IMR-90 (cell line): ENCODE data around the gene NOA1. TPM values are rescaled to one million over a fixed set of nuclear protein-coding genes. Genes with fewer than 3 reads are reported as not detected.

ENCODE experiments used
- ATAC-seq: fragments of 200-7000 bp; cut with Tn5 transposase; 2 replicates; pipeline ENCODE4 v1.9.1; 2020; ENCODE audit warnings: low read depth, mild to moderate bottlenecking, moderate library complexity
- BruUV-seq: library from RNA; stranded (reverse); fragments of 400-500 nt; replicated peaks from 2 replicates; lab custom pipeline; 2021; lab: Mats Ljungman, UMichigan
- CTCF ChIA-PET: fragments of 300-600 bp; formaldehyde crosslinking; extraction: SDS; loops from one replicate; lab custom pipeline; 2021; ENCODE audit warnings: antibody characterized with exemption; lab: Yijun Ruan, JAX
- POLR2A ChIA-PET: fragments of 300-600 bp; sonication (Branson Sonifier 250); formaldehyde crosslinking; loops from one replicate; lab custom pipeline; 2022; ENCODE audit warnings: antibody characterized with exemption; ENCODE audit not compliant: unreplicated experiment; lab: Charles Lee
- DNase-seq: peaks from one replicate; pipeline ENCODE4 v3.0.0; 2013
- H2AFZ ChIP-seq: replicated peaks from 2 replicates; pipeline ENCODE3; 2013; ENCODE audit warnings: low read length, mild to moderate bottlenecking; ENCODE audit not compliant: poor library complexity
- H2AK5ac ChIP-seq: 2 replicates; pipeline ENCODE4 v1.6.1; 2013; ENCODE audit warnings: low read depth, low read length, inconsistent platforms
- H2AK9ac ChIP-seq: replicated peaks from 2 replicates; pipeline ENCODE3; 2013; ENCODE audit warnings: mild to moderate bottlenecking, low read depth, low read length, moderate library complexity; ENCODE audit not compliant: poor library complexity
- H2BK120ac ChIP-seq: 2 replicates; pipeline ENCODE4 v1.6.1; 2013; ENCODE audit warnings: low read depth, low read length, inconsistent platforms
- H2BK15ac ChIP-seq: 3 replicates; pipeline ENCODE4 v1.6.1; 2013; ENCODE audit warnings: low read depth, low read length, inconsistent platforms
- H2BK20ac ChIP-seq: 2 replicates; pipeline ENCODE4 v1.6.1; 2013; ENCODE audit warnings: low read depth, mild to moderate bottlenecking, inconsistent platforms, low read length, moderate library complexity
- H2BK5ac ChIP-seq: 2 replicates; pipeline ENCODE4 v1.6.1; 2013; ENCODE audit warnings: mild to moderate bottlenecking, low read depth, low read length, inconsistent platforms; ENCODE audit not compliant: poor library complexity, severe bottlenecking
- H3K14ac ChIP-seq: replicated peaks from 2 replicates; pipeline ENCODE4 v1.6.1; 2013; ENCODE audit warnings: low read depth, low read length, inconsistent platforms
- H3K18ac ChIP-seq: 2 replicates; pipeline ENCODE4 v1.6.1; 2013; ENCODE audit warnings: low read depth, low read length, control low read depth
- H3K23ac ChIP-seq: 2 replicates; pipeline ENCODE4 v1.6.1; 2013; ENCODE audit warnings: low read depth, low read length, inconsistent platforms
- H3K27ac ChIP-seq: 2 replicates; pipeline ENCODE4 v1.5.1; 2013; ENCODE audit warnings: mild to moderate bottlenecking, control low read depth, low read length; ENCODE audit not compliant: insufficient read depth
- H3K27me3 ChIP-seq: 2 replicates; pipeline ENCODE4 v1.6.1; 2013; ENCODE audit warnings: low read length; ENCODE audit not compliant: control insufficient read depth, insufficient read depth
- H3K36me3 ChIP-seq: 2 replicates; pipeline ENCODE4 v1.6.1; 2013; ENCODE audit warnings: low read length, mixed read lengths; ENCODE audit not compliant: control insufficient read depth, insufficient read depth
- H3K4ac ChIP-seq: 2 replicates; pipeline ENCODE4 v1.6.1; 2013; ENCODE audit warnings: low read depth, low read length, inconsistent platforms
- H3K4me1 ChIP-seq: 2 replicates; pipeline ENCODE4 v1.6.1; 2013; ENCODE audit warnings: low read length, mixed read lengths; ENCODE audit not compliant: control insufficient read depth, insufficient read depth
- H3K4me2 ChIP-seq: 2 replicates; pipeline ENCODE4 v1.6.1; 2013; ENCODE audit warnings: low read depth, mild to moderate bottlenecking, control low read depth, low read length, moderate library complexity
- H3K4me3 ChIP-seq: 2 replicates; pipeline ENCODE4 v1.5.1; 2013; ENCODE audit warnings: low read depth, mild to moderate bottlenecking, control low read depth, low read length, moderate library complexity; ENCODE audit not compliant: insufficient read depth
- H3K56ac ChIP-seq: 2 replicates; pipeline ENCODE4 v1.6.1; 2013; ENCODE audit warnings: low read length, inconsistent platforms; ENCODE audit not compliant: insufficient read depth; ENCODE audit errors: extremely low read depth
- H3K79me1 ChIP-seq, 2 experiments: 2 replicates each; pipeline ENCODE4 v1.6.1; 2013; ENCODE audit warnings: low read length in 2 of 2, inconsistent platforms in 1 of 2, low read depth in 1 of 2
- H3K9ac ChIP-seq: 2 replicates; pipeline ENCODE4 v1.6.1; 2013; ENCODE audit warnings: low read depth, low read length, control low read depth
- H3K9me1 ChIP-seq: 2 replicates; pipeline ENCODE4 v1.6.1; 2013; ENCODE audit warnings: low read length, inconsistent platforms; ENCODE audit not compliant: insufficient read depth
- H3K9me3 ChIP-seq: 2 replicates; pipeline ENCODE4 v1.6.1; 2013; ENCODE audit warnings: low read length; ENCODE audit not compliant: control insufficient read depth, insufficient read depth
- H4K20me1 ChIP-seq: 2 replicates; pipeline ENCODE4 v1.6.1; 2013; ENCODE audit warnings: low read length, inconsistent platforms; ENCODE audit not compliant: insufficient read depth
- H4K5ac ChIP-seq: 2 replicates; pipeline ENCODE4 v1.6.1; 2013; ENCODE audit warnings: mild to moderate bottlenecking, low read depth, low read length, control low read depth
- H4K8ac ChIP-seq, 2 experiments: 2 replicates each; pipeline ENCODE4 v1.6.1; 2013; ENCODE audit warnings: low read depth in 2 of 2, low read length in 2 of 2, control low read depth in 1 of 2, inconsistent platforms in 1 of 2
- H4K91ac ChIP-seq: 2 replicates; pipeline ENCODE4 v1.6.1; 2013; ENCODE audit warnings: low read depth, low read length, inconsistent platforms; ENCODE audit not compliant: insufficient read depth
- BHLHE40 ChIP-seq: fragments of 150-350 bp; IDR thresholded peaks from 2 replicates; pipeline ENCODE4 v1.6.1; 2016; ENCODE audit warnings: mild to moderate bottlenecking, low read depth, low read length
- CEBPB ChIP-seq: IDR thresholded peaks from 2 replicates; pipeline ENCODE4 v1.6.1; 2012; ENCODE audit warnings: low read depth, low read length, improper control_type of control experiment
- CHD1 ChIP-seq: IDR thresholded peaks from 2 replicates; pipeline ENCODE4 v1.6.1; 2012; ENCODE audit warnings: low read depth, low read length, improper control_type of control experiment
- ELK1 ChIP-seq: fragments of 150-350 bp; IDR thresholded peaks from 2 replicates; pipeline ENCODE4 v1.6.1; 2016; ENCODE audit warnings: low read depth, mild to moderate bottlenecking, low read length, moderate library complexity, borderline replicate concordance
- FOS ChIP-seq: fragments of 150-350 bp; IDR thresholded peaks from 2 replicates; pipeline ENCODE4 v1.6.1; 2016; ENCODE audit warnings: low read depth, low read length
- MAFK ChIP-seq: IDR thresholded peaks from 2 replicates; pipeline ENCODE4 v1.6.1; 2012; ENCODE audit warnings: low read depth, low read length, improper control_type of control experiment
- MAZ ChIP-seq: IDR thresholded peaks from 2 replicates; pipeline ENCODE4 v1.6.1; 2012; ENCODE audit warnings: low read depth, mild to moderate bottlenecking, low read length, improper control_type of control experiment, moderate library complexity, borderline replicate concordance
- MXI1 ChIP-seq: IDR thresholded peaks from 2 replicates; pipeline ENCODE4 v1.6.1; 2012; ENCODE audit warnings: low read depth, mild to moderate bottlenecking, low read length, moderate library complexity, borderline replicate concordance
- NFE2L2 ChIP-seq: fragments of 150-350 bp; IDR thresholded peaks from 2 replicates; pipeline ENCODE4 v1.6.1; 2016; ENCODE audit warnings: low read depth, mild to moderate bottlenecking, low read length
- RAD21 ChIP-seq: IDR thresholded peaks from 2 replicates; pipeline ENCODE4 v1.6.1; 2012; ENCODE audit warnings: low read length, improper control_type of control experiment
- RCOR1 ChIP-seq: IDR thresholded peaks from 2 replicates; pipeline ENCODE4 v1.6.1; 2012; ENCODE audit warnings: mild to moderate bottlenecking, low read length, improper control_type of control experiment; ENCODE audit not compliant: insufficient replicate concordance
- RFX5 ChIP-seq: IDR thresholded peaks from 2 replicates; pipeline ENCODE4 v1.8.0; 2012; ENCODE audit warnings: low read depth, mild to moderate bottlenecking, low read length, moderate library complexity
- SMC3 ChIP-seq: fragments of 150-350 bp; IDR thresholded peaks from 2 replicates; pipeline ENCODE4 v1.6.1; 2016; ENCODE audit warnings: low read depth, mild to moderate bottlenecking, antibody characterized with exemption, low read length, moderate library complexity
- USF2 ChIP-seq: fragments of 150-350 bp; IDR thresholded peaks from 2 replicates; pipeline ENCODE4 v1.6.1; 2017; ENCODE audit warnings: mild to moderate bottlenecking, antibody characterized with exemption, low read length, low read depth
- WGBS, 2 experiments: methylation state at CpG; one replicate each; pipeline versions ENCODE4 v1.1.5 to v1.1.7; 2013; ENCODE audit warnings: missing lambda C conversion rate in 2 of 2; ENCODE audit not compliant: insufficient read length in 1 of 2; ENCODE audit errors: extremely low coverage in 2 of 2; 5-methylcytosine and 5-hydroxymethylcytosine counted together
- dilution Hi-C: fragments of 300-500 bp; cut with HindIII; formaldehyde crosslinking; loops from one replicate; pipeline ENCODE4 v1.14.3; 2018; ENCODE audit warnings: low sequenced_read_pairs; ENCODE audit not compliant: unreplicated experiment
- in situ Hi-C: fragments of 300-500 bp; cut with MboI; formaldehyde crosslinking; loops from 3 replicates; pipeline ENCODE4 v1.14.3; 2019; ENCODE audit warnings: low sequenced_read_pairs, inconsistent platforms, mixed read lengths
- intact Hi-C: fragments of 100-400 bp; cut with micrococcal nuclease; formaldehyde crosslinking; loops from 2 replicates; pipeline ENCODE4 v1.10.0; 2022
- polyA plus RNA-seq, 3 experiments: library from polyadenylated mRNA; depleted of rRNA; stranded (reverse); fragments of >200 nt; gene quantifications; 2 replicates each; pipeline ENCODE4 v1.2.3, GENCODE V29; 2012; ENCODE audit warnings: low replicate concordance in 1 of 3
- total RNA-seq: library from RNA; depleted of rRNA; stranded (reverse); fragments of >200 nt; gene quantifications from 2 replicates; pipeline ENCODE4 v1.2.3, GENCODE V29; 2012

NOA1 gene
- total and polyA plus RNA-seq, 2 of the 4 experiments (the other 2 are of a cell fraction), result 10.4 to 10.8 TPM

GRCh38 chr4:56958111-56958517, 19.3 kb downstream of the NOA1 start:
- no peaks in the 10 kb centered on the region; the same call in 1 of the 2 replicates for H3K9me1 ChIP-seq
- peak overlapping the region; percentile 8; the same call in 1 of the 2 replicates for H3K4me2 ChIP-seq
- no peaks in the 10 kb centered on the region for H3K27me3 ChIP-seq
- H2BK5ac ChIP-seq, result peak overlapping the region; percentile 43
- no peak overlapping the region; the same call in 1 of the 2 replicates for H4K91ac ChIP-seq
- peak overlapping the region; percentile 35 for H3K14ac ChIP-seq
- no peak overlapping the region for H3K9ac ChIP-seq
- CTCF ChIA-PET, result interaction anchor here (0.5 to 0.6 kb wide), 2 partner anchors 108 to 110 kb away, joined by 3 to 9 read pairs; no protein-coding TSS in a partner anchor
- intact Hi-C loops, result loop anchor here (2.0 kb wide), 1 partner anchor 49 kb away; no protein-coding TSS in a partner anchor
- DNase-seq (peak; percentile 100), ATAC-seq (peak; percentile 95)
- no peak overlapping the region for H2AK9ac ChIP-seq
- peak overlapping the region; percentile 15; the same call in 1 of the 2 replicates for H3K56ac ChIP-seq
- H2AFZ ChIP-seq, result peak overlapping the region; percentile 38
- peak overlapping the region; percentile 49; the same call in 1 of the 2 replicates for H3K4ac ChIP-seq
- H3K4me3 ChIP-seq, result no peak overlapping the region
- H3K4me1 ChIP-seq, result 0 out of 2 replicates have a peak, but pooled peaks cover 2% of the 10 kb centered on the region
- 0% methylated on average over 4 of the region's 7 CpGs; no CpG with 5 or more reads in 1 of the 2 experiments for WGBS, 2 experiments
- in situ Hi-C loops, result no loop called here
- peak overlapping the region; percentile 59 for H2BK120ac ChIP-seq
- H2BK20ac ChIP-seq, result peak overlapping the region; percentile 53
- H2BK15ac ChIP-seq, result no peak overlapping the region
- H3K9me3 ChIP-seq, result no peaks in the 10 kb centered on the region
- no peak overlapping the region for H3K18ac ChIP-seq
- dilution Hi-C loops, result no loop called here
- H2AK5ac ChIP-seq, result no peak overlapping the region
- no TSS peak for BruUV-seq
- peaks cover 5% of the 10 kb centered on the region for H3K36me3 ChIP-seq
- no peaks in the 10 kb centered on the region for H3K79me1 ChIP-seq
- H4K8ac ChIP-seq, result peak overlapping the region in 1 of 2 experiments; percentile 4; a peak in 1 of 4 replicates
- H3K23ac ChIP-seq, result peak overlapping the region; percentile 10; the same call in 1 of the 2 replicates
- H4K5ac ChIP-seq, result no peak overlapping the region
- H4K20me1 ChIP-seq, result no peaks in the 10 kb centered on the region
- POLR2A ChIA-PET, result interaction anchor here (0.5 kb wide), 1 partner anchor 20 kb away, joined by 4 read pairs; no protein-coding TSS in a partner anchor
- no peak overlapping the region for H3K27ac ChIP-seq
- TF ChIP-seq RCOR1 (peak; percentile 32), MAZ (peak; percentile 27; the same call in 1 of the 2 replicates), FOS (peak; percentile 70), ELK1 (no peak), CHD1 (no peak), MAFK (peak; percentile 53; the same call in 1 of the 2 replicates), SMC3 (no peak), CEBPB (peak; percentile 100), USF2 (peak; percentile 75), RAD21 (no peak), BHLHE40 (peak; percentile 59), MXI1 (0 out of 2 replicates have a peak, but pooled peaks have one; percentile 45), NFE2L2 (peak; percentile 36; the same call in 1 of the 2 replicates), RFX5 (no peak)
